Measurements from ENCODE around the gene CD99. TPM values are rescaled to one million over a fixed set of nuclear protein-coding genes. Genes with fewer than 3 reads are reported as not detected.

The CD99 gene
- polyA plus RNA-seq, 1 of the 3 experiments (the other 2 are of a cell fraction), result 346 TPM

- no peaks in the 10 kb centered on the region for H3K9me3 ChIP-seq
- POLR2A ChIA-PET, result no interaction called here
- no peak overlapping the region for H3K4me3 ChIP-seq (ENCODE audit: low read depth in 2 of 2, low read length in 1 of 2)
Observed at GRCh38 chrX:2650037-2650436, 41.1 kb upstream of the CD99 start.

GRCh38 chrX:2650865-2651264, 40.2 kb upstream of the CD99 start:
- H3K4me1 ChIP-seq (ENCODE audit: control insufficient read depth in 1 of 2, insufficient read depth in 2 of 2, low read depth in 1 of 2, low read length in 1 of 2), result no peaks in the 10 kb centered on the region
- no peak for DNase-seq
- POLR2A ChIA-PET, result no interaction called here
- no peaks in the 10 kb centered on the region for H3K36me3 ChIP-seq (replicated peaks in 1 of 2; ENCODE audit: control insufficient read depth in 1 of 2, insufficient read depth in 2 of 2, low read length in 1 of 2)
- no peaks in the 10 kb centered on the region for H4K20me1 ChIP-seq (ENCODE audit: insufficient read depth)
- H3K9me2 ChIP-seq, result no peaks in the 10 kb centered on the region
- no peak overlapping the region for H3K4me3 ChIP-seq (ENCODE audit: low read depth in 2 of 2, low read length in 1 of 2)
- H3F3A ChIP-seq (replicated peaks; ENCODE audit: insufficient read depth), result no peaks in the 10 kb centered on the region
- H3K9me3 ChIP-seq, result no peaks in the 10 kb centered on the region
- H3K27ac ChIP-seq (ENCODE audit: low read depth in 2 of 2, low read length in 1 of 2), result no peak overlapping the region
- WGBS (ENCODE audit: low lambda C conversion rate), result 51% methylated on average over 7 of the region's 7 CpGs
- no peaks in the 10 kb centered on the region for H3K79me2 ChIP-seq (ENCODE audit: insufficient read depth)
- H3K27me3 ChIP-seq (ENCODE audit: insufficient read depth), result no peaks in the 10 kb centered on the region
- no peak overlapping the region for H3K4me2 ChIP-seq
- TF ChIP-seq CHD2 (IDR thresholded peaks at IDR 0.05; ENCODE audit: low read length, partially characterized antibody) (no peak), SIN3A (IDR thresholded peaks at IDR 0.05; ENCODE audit: borderline replicate concordance, low read depth, low read length) (no peak), JUND (IDR thresholded peaks at IDR 0.05) (no peak), MEF2A (IDR thresholded peaks at IDR 0.05; ENCODE audit: borderline replicate concordance, low read depth) (no peak), RFX5 (IDR thresholded peaks at IDR 0.05; ENCODE audit: low read length) (no peak), PBX3 (IDR thresholded peaks at IDR 0.05) (no peak), EP300 (IDR thresholded peaks at IDR 0.05; ENCODE audit: borderline replicate concordance in 1 of 2, low read depth in 1 of 2, low read length in 1 of 2) (no peak), GABPA (IDR thresholded peaks at IDR 0.05; ENCODE audit: low read depth) (no peak), GATA2 (CRISPR knock-in tag; IDR thresholded peaks at IDR 0.05) (no peak), RCOR1 (IDR thresholded peaks at IDR 0.05; ENCODE audit: low read length) (no peak), IRF3 (IDR thresholded peaks at IDR 0.05; ENCODE audit: low read depth, low read length) (no peak), FOXM1 (IDR thresholded peaks at IDR 0.05; ENCODE audit: low read depth) (no peak), MAX (IDR thresholded peaks at IDR 0.05; ENCODE audit: low read depth) (no peak), USF2 (IDR thresholded peaks at IDR 0.05; ENCODE audit: borderline replicate concordance, low read depth, low read length) (no peak), NRF1 (IDR thresholded peaks at IDR 0.05; ENCODE audit: low read depth, low read length) (no peak), MXI1 (IDR thresholded peaks at IDR 0.05; ENCODE audit: low read depth, low read length) (no peak)
- no peak overlapping the region for H3K9ac ChIP-seq
- no peak overlapping the region for H2AFZ ChIP-seq (ENCODE audit: low read depth)
- CTCF ChIA-PET, result no interaction called here

More at GRCh38 chrX:2650037-2650436, 41.1 kb upstream of the CD99 start:
- no peak for DNase-seq
- no peak overlapping the region for H3K9ac ChIP-seq
- H3K27ac ChIP-seq (ENCODE audit: low read depth in 2 of 2, low read length in 1 of 2), result no peak overlapping the region
- no peaks in the 10 kb centered on the region for H3K4me1 ChIP-seq (ENCODE audit: control insufficient read depth in 1 of 2, insufficient read depth in 2 of 2, low read depth in 1 of 2, low read length in 1 of 2)
- CTCF ChIA-PET, result no interaction called here
- no peaks in the 10 kb centered on the region for H3K9me2 ChIP-seq
- TF ChIP-seq SMC3 (IDR thresholded peaks at IDR 0.05; ENCODE audit: low read depth, low read length), result no peak
- no peak for TF ChIP-seq RAD21 (IDR thresholded peaks at IDR 0.05; ENCODE audit: low read length)
- TF ChIP-seq PBX3 (IDR thresholded peaks at IDR 0.05), result no peak
- no peak for TF ChIP-seq TAF1 (IDR thresholded peaks at IDR 0.05; ENCODE audit: borderline replicate concordance, low read depth, low read length)
- TF ChIP-seq YY1 (IDR thresholded peaks at IDR 0.05; ENCODE audit: low read depth), result no peak
- TF ChIP-seq TCF12 (IDR thresholded peaks at IDR 0.05), result no peak
- TF ChIP-seq RXRA (IDR thresholded peaks at IDR 0.05; ENCODE audit: borderline replicate concordance, low read depth), result no peak
- TF ChIP-seq ELF1 (IDR thresholded peaks at IDR 0.05), result no peak
- no peak for TF ChIP-seq FOXJ3 (CRISPR knock-in tag; IDR thresholded peaks at IDR 0.05)
- TF ChIP-seq SIN3A (IDR thresholded peaks at IDR 0.05; ENCODE audit: borderline replicate concordance, low read depth, low read length), result no peak
- no peaks in the 10 kb centered on the region for H4K20me1 ChIP-seq (ENCODE audit: insufficient read depth)
- H3K4me2 ChIP-seq, result no peak overlapping the region
- H3K79me2 ChIP-seq (ENCODE audit: insufficient read depth), result no peaks in the 10 kb centered on the region
- no peaks in the 10 kb centered on the region for H3K27me3 ChIP-seq (ENCODE audit: insufficient read depth)
- no peak overlapping the region for H2AFZ ChIP-seq (ENCODE audit: low read depth)
- no peaks in the 10 kb centered on the region for H3F3A ChIP-seq (replicated peaks; ENCODE audit: insufficient read depth)
- no peaks in the 10 kb centered on the region for H3K36me3 ChIP-seq (replicated peaks in 1 of 2; ENCODE audit: control insufficient read depth in 1 of 2, insufficient read depth in 2 of 2, low read length in 1 of 2)
